ENCODE results near the gene OPRPN. TPM values are rescaled to one million over a fixed set of nuclear protein-coding genes. Genes with fewer than 3 reads are reported as not detected.

The OPRPN gene
- total RNA-seq, 1 donor from 2014 or later: not detected

GRCh38 chr4:70382691-70383181, 15.0 kb upstream of the OPRPN start, which contains the start of gene SMR3B:
Gene SMR3B (plus strand): TSS chr4:70383131. CDS start chr4:70384511, 1,380 bp downstream.
- H3K27me3 Mint-ChIP-seq: no peaks in the 10 kb centered on the region
- no peak within 1 kb of the TSS for H3K27ac Mint-ChIP-seq
- H3K4me1 Mint-ChIP-seq (ENCODE audit: low read depth): no peaks in the 10 kb centered on the region
- no peaks in the 10 kb centered on the region for H3K36me3 Mint-ChIP-seq (ENCODE audit: insufficient read depth)
- DNase-seq (ENCODE audit: low spot score, unreplicated experiment): no peak
- H3K4me3 Mint-ChIP-seq (ENCODE audit: low read depth): no peak within 1 kb of the TSS
- no peak for TF ChIP-seq CTCF (IDR thresholded peaks at IDR 0.05; ENCODE audit: unreplicated experiment)
- H3K9me3 Mint-ChIP-seq (ENCODE audit: low read depth): no peaks in the 10 kb centered on the region

- no peaks in the 10 kb centered on the region for H3K36me3 Mint-ChIP-seq (ENCODE audit: insufficient read depth)
- no peaks in the 10 kb centered on the region for H3K27me3 Mint-ChIP-seq
- no peak overlapping the region for H3K27ac Mint-ChIP-seq
- no peak for DNase-seq (ENCODE audit: low spot score, unreplicated experiment)
- no peaks in the 10 kb centered on the region for H3K9me3 Mint-ChIP-seq (ENCODE audit: low read depth)
- H3K4me1 Mint-ChIP-seq (ENCODE audit: low read depth): peaks cover under 1% of the 10 kb centered on the region
- no peak for TF ChIP-seq CTCF (IDR thresholded peaks at IDR 0.05; ENCODE audit: unreplicated experiment)
- no peak overlapping the region for H3K4me3 Mint-ChIP-seq (ENCODE audit: low read depth)
Measured at GRCh38 chr4:70392057-70392776, 5.5 kb upstream of the OPRPN start.

GRCh38 chr4:70399319-70399718, 1.6 kb downstream of the OPRPN start:
- no peak for DNase-seq (ENCODE audit: low spot score, unreplicated experiment)
- no peak for TF ChIP-seq CTCF (IDR thresholded peaks at IDR 0.05; ENCODE audit: unreplicated experiment)
- Mint-ChIP-seq H3K27ac (no peak overlapping the region), H3K4me3 (ENCODE audit: low read depth) (no peak overlapping the region), H3K36me3 (ENCODE audit: insufficient read depth) (no peaks in the 10 kb centered on the region), H3K4me1 (ENCODE audit: low read depth) (peaks cover 2% of the 10 kb centered on the region), H3K9me3 (ENCODE audit: low read depth) (peaks cover 2% of the 10 kb centered on the region), H3K27me3 (no peaks in the 10 kb centered on the region)

GRCh38 chr4:70402762-70403161, 5.0 kb downstream of the OPRPN start:
- Mint-ChIP-seq H3K9me3 (ENCODE audit: low read depth) (peaks cover 4% of the 10 kb centered on the region), H3K36me3 (ENCODE audit: insufficient read depth) (no peaks in the 10 kb centered on the region), H3K27ac (no peak overlapping the region), H3K27me3 (no peaks in the 10 kb centered on the region), H3K4me1 (ENCODE audit: low read depth) (no peaks in the 10 kb centered on the region), H3K4me3 (ENCODE audit: low read depth) (no peak overlapping the region)
- DNase-seq (ENCODE audit: low spot score, unreplicated experiment): no peak
- no peak for TF ChIP-seq CTCF (IDR thresholded peaks at IDR 0.05; ENCODE audit: unreplicated experiment)

DNA sequence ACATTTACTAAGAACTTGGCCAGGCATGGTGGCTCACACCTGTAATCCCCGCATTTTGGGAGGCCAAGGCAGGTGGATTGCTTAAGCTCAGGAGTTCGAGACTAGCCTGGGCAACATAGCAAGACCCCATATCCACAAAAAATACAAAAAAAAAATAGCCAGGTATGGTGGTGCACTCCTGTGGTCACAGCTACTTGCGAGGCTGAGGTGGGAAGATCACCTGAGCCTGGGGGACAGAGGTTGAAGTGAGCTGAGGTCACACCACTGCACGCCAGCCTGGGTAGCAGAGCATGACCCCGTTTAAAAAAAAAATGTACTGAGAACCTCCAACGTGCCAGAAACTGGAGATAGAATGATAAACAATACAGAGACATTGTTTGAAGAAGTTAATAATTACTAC, 8.0 kb downstream of the OPRPN start:
- no peak overlapping the region for H3K27ac Mint-ChIP-seq
- H3K27me3 Mint-ChIP-seq: no peaks in the 10 kb centered on the region
- H3K4me1 Mint-ChIP-seq (ENCODE audit: low read depth): no peaks in the 10 kb centered on the region
- no peak for DNase-seq (ENCODE audit: low spot score, unreplicated experiment)
- no peak overlapping the region for H3K4me3 Mint-ChIP-seq (ENCODE audit: low read depth)
- H3K36me3 Mint-ChIP-seq (ENCODE audit: insufficient read depth): no peaks in the 10 kb centered on the region
- H3K9me3 Mint-ChIP-seq (ENCODE audit: low read depth): peaks cover 10% of the 10 kb centered on the region
- TF ChIP-seq CTCF (IDR thresholded peaks at IDR 0.05; ENCODE audit: unreplicated experiment): no peak
